Measurements from ENCODE around the gene MMP17. TPM values are rescaled to one million over a fixed set of nuclear protein-coding genes. Genes with fewer than 3 reads are reported as not detected.

The MMP17 gene
- total RNA-seq, 2 experiments from 2014 or later: 0.32 TPM; not detected in 1

GRCh38 chr12:131844656-131845055, 16.5 kb downstream of the MMP17 start:
- DNase-seq: no peak
- no peak overlapping the region for H3K27ac Mint-ChIP-seq
- H3K27me3 Mint-ChIP-seq: no peaks in the 10 kb centered on the region
- H3K4me3 Mint-ChIP-seq: no peak overlapping the region
- no peaks in the 10 kb centered on the region for H3K4me1 Mint-ChIP-seq
- no peaks in the 10 kb centered on the region for H3K9me3 Mint-ChIP-seq
- no peaks in the 10 kb centered on the region for H3K36me3 Mint-ChIP-seq

DNA sequence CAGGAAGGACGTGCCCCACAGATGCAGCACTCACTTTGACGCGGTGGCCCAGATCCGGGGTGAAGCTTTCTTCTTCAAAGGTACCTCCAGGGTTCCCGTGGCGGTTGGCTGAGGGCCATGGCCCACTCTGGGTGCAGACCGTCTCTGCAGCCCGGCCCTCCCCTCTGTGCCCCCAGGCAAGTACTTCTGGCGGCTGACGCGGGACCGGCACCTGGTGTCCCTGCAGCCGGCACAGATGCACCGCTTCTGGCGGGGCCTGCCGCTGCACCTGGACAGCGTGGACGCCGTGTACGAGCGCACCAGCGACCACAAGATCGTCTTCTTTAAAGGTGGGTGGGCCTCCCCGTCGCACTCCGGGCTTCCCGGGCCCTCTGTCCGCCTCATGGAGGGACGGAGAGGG, 16.9 kb downstream of the MMP17 start:
- Mint-ChIP-seq H3K4me1 (no peaks in the 10 kb centered on the region), H3K36me3 (no peaks in the 10 kb centered on the region), H3K4me3 (no peak overlapping the region), H3K9me3 (no peaks in the 10 kb centered on the region), H3K27me3 (no peaks in the 10 kb centered on the region), H3K27ac (no peak overlapping the region)
- DNase-seq: no peak

GRCh38 chr12:131847456-131847855, 19.3 kb downstream of the MMP17 start:
- Mint-ChIP-seq H3K4me1 (no peaks in the 10 kb centered on the region), H3K9me3 (no peaks in the 10 kb centered on the region), H3K27me3 (no peaks in the 10 kb centered on the region), H3K36me3 (no peaks in the 10 kb centered on the region), H3K27ac (no peak overlapping the region), H3K4me3 (no peak overlapping the region)
- DNase-seq: no peak

GRCh38 chr12:131848753-131849152, 20.6 kb downstream of the MMP17 start:
- H3K9me3 Mint-ChIP-seq: no peaks in the 10 kb centered on the region
- H3K4me3 Mint-ChIP-seq: no peak overlapping the region

GRCh38 chr12:131849700-131850553, 21.7 kb downstream of the MMP17 start:
- H3K4me1 Mint-ChIP-seq: peaks cover 2% of the 10 kb centered on the region

More at GRCh38 chr12:131848753-131849152, 20.6 kb downstream of the MMP17 start:
- no peaks in the 10 kb centered on the region for H3K36me3 Mint-ChIP-seq
- peaks cover 4% of the 10 kb centered on the region for H3K27me3 Mint-ChIP-seq
- peaks cover 2% of the 10 kb centered on the region for H3K4me1 Mint-ChIP-seq
- H3K27ac Mint-ChIP-seq: no peak overlapping the region
- no peak for DNase-seq

GRCh38 chr12:131850856-131851559, 22.8 kb downstream of the MMP17 start:
- H3K27ac Mint-ChIP-seq: no peak overlapping the region
- H3K4me3 Mint-ChIP-seq: no peak overlapping the region
- peaks cover 2% of the 10 kb centered on the region for H3K4me1 Mint-ChIP-seq
- DNase-seq: peak; percentile 33
- H3K27me3 Mint-ChIP-seq: peaks cover 12% of the 10 kb centered on the region
- no peaks in the 10 kb centered on the region for H3K9me3 Mint-ChIP-seq
- no peaks in the 10 kb centered on the region for H3K36me3 Mint-ChIP-seq

More at GRCh38 chr12:131849700-131850553, 21.7 kb downstream of the MMP17 start:
- DNase-seq: no peak
- no peak overlapping the region for H3K27ac Mint-ChIP-seq
- H3K27me3 Mint-ChIP-seq: peaks cover 4% of the 10 kb centered on the region
- H3K4me3 Mint-ChIP-seq: no peak overlapping the region
- H3K9me3 Mint-ChIP-seq: no peaks in the 10 kb centered on the region
- no peaks in the 10 kb centered on the region for H3K36me3 Mint-ChIP-seq

GRCh38 chr12:131851741-131852550, 23.8 kb downstream of the MMP17 start:
- H3K27me3 Mint-ChIP-seq: peaks cover 16% of the 10 kb centered on the region
- no peak for DNase-seq

DNA sequence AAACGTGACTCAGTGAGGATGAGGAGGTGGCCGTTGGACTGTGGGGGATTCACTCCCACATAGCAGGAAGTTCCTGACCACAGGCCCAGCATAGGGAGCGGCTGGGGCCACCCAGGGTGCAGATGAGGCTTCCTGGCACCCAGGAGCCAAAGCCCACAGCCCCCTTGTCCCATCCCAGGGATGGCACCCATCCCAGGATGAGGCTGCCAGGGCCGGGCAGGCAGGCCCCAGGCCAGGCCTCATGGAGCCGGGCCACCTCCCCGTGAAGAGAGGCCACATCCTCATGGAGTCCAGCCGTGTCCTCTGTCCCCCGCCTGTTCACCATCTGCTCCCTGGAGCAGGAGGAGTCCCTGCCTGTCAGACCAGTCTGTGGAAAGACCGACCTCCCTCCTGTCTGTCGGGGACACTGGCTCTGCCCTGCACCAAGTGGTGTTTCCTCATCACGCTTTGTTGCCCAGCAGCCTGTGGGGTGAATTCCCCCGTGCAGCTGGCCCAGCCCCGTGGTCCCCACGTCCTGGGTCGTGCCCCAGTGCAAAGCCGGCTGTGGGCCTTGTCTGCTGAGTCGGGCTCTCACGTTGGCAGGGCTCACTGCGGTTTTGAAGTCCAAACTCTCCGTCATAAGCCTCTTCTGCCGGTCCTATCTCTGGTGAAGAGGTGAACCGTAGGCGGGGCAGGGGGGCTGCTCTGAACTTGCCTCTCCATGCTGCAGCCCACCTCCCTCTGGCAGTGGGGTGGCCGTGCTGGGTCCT, 24.5 kb downstream of the MMP17 start:
- peaks cover 2% of the 10 kb centered on the region for H3K4me1 Mint-ChIP-seq
- no peak overlapping the region for H3K4me3 Mint-ChIP-seq
- no peak for DNase-seq
- peaks cover 17% of the 10 kb centered on the region for H3K27me3 Mint-ChIP-seq
- no peaks in the 10 kb centered on the region for H3K36me3 Mint-ChIP-seq
- H3K9me3 Mint-ChIP-seq: no peaks in the 10 kb centered on the region
- H3K27ac Mint-ChIP-seq: no peak overlapping the region

More at GRCh38 chr12:131851741-131852550, 23.8 kb downstream of the MMP17 start:
- no peak overlapping the region for H3K27ac Mint-ChIP-seq
- peaks cover 2% of the 10 kb centered on the region for H3K4me1 Mint-ChIP-seq
- H3K9me3 Mint-ChIP-seq: no peaks in the 10 kb centered on the region
- H3K36me3 Mint-ChIP-seq: no peaks in the 10 kb centered on the region
- H3K4me3 Mint-ChIP-seq: no peak overlapping the region

- H3K9me3 Mint-ChIP-seq: no peaks in the 10 kb centered on the region
- no peak overlapping the region for H3K27ac Mint-ChIP-seq
- H3K27me3 Mint-ChIP-seq: peaks cover 22% of the 10 kb centered on the region
- no peak overlapping the region for H3K4me3 Mint-ChIP-seq
- peaks cover 2% of the 10 kb centered on the region for H3K4me1 Mint-ChIP-seq
- no peak for DNase-seq
- H3K36me3 Mint-ChIP-seq: no peaks in the 10 kb centered on the region
Measured at GRCh38 chr12:131853832-131854797, 25.9 kb downstream of the MMP17 start.

DNA sequence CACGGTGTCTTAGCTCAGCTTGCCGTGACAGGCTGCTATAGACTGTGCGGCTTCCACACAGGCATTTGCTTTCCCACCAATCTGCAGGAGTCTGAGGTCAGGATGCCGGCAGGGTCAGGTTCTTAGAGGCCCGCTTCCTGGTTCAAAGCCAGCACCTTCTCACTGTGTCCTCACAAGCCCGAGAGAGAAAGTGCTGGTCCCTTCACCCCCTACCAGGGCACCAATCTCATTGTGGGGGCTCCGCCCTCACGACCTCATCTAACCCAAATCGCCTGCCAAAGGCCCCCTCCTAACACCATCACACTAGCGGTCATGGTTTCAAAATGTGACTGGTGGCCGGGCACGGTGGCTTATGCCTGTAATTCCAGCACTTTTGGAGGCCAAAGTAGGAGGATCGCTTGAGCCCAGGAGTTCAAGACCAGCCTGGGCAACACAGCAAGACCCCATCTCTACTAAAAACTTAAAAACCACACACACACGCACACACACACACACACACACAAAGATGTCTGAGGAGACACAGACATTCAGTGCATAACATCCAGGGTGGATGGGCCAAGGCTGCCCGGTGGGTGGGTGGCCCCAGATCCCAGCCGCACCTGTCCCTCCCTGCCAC, 26.8 kb downstream of the MMP17 start:
- Mint-ChIP-seq H3K4me3 (no peak overlapping the region), H3K27ac (no peak overlapping the region), H3K9me3 (no peaks in the 10 kb centered on the region), H3K36me3 (no peaks in the 10 kb centered on the region), H3K27me3 (peaks cover 22% of the 10 kb centered on the region), H3K4me1 (peaks cover 2% of the 10 kb centered on the region)
- DNase-seq: no peak

- Mint-ChIP-seq H3K27ac (no peak overlapping the region), H3K9me3 (no peaks in the 10 kb centered on the region), H3K36me3 (no peaks in the 10 kb centered on the region), H3K27me3 (peaks cover 22% of the 10 kb centered on the region), H3K4me1 (peaks cover 2% of the 10 kb centered on the region), H3K4me3 (no peak overlapping the region)
- DNase-seq: no peak
Measured at GRCh38 chr12:131855521-131856142, 27.4 kb downstream of the MMP17 start.

DNA sequence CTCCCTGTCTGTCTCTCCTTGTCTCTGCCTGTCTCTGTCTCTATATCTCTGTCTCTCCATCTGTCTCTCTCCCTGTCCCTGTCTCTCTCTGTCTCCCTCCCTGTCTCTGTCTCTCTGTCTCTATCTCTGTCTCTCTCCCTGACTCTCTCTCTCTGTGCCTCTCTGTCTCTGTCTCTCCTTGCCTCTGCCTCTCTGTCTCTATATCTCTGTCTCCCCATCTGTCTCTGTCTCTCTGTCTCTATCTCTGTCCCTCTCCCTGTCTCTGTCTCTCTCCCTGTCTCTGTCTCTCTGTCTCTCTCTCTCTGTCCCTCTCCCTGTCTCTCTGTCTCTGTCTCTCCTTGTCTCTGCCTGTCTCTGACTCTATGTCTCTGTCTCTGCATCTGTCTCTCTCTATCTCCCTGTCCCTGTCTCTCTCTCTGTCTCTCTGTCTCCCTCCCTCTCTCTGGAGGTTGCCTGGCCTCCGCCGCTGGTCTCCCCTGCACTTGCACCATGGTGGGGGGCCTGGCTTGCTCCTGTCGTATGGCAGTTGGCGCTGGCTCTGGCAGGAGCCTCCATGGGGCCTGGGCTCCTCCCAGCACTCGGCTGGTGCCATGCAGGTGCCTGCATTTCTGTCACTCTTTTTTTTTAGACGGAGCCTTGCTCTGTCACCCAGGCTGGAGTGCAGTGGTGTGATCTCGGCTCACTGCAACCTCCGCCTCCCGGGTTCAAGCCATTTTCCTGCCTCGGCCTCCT, 28.3 kb downstream of the MMP17 start:
- H3K9me3 Mint-ChIP-seq: no peaks in the 10 kb centered on the region
- peaks cover 2% of the 10 kb centered on the region for H3K4me1 Mint-ChIP-seq
- H3K36me3 Mint-ChIP-seq: no peaks in the 10 kb centered on the region
- H3K27ac Mint-ChIP-seq: no peak overlapping the region
- H3K4me3 Mint-ChIP-seq: no peak overlapping the region
- H3K27me3 Mint-ChIP-seq: peaks cover 22% of the 10 kb centered on the region
- DNase-seq: no peak
